ENCODE results near the gene PTK7.

- no peak for TF ChIP-seq CTCF (IDR thresholded peaks at IDR 0.05)
- TF ChIP-seq POLR2A (IDR thresholded peaks at IDR 0.05), result no peak
Measured at GRCh38 chr6:43120101-43120763, 44.1 kb downstream of the PTK7 start.
